ENCODE data around the gene C15orf39. TPM values are rescaled to one million over a fixed set of nuclear protein-coding genes. Genes with fewer than 3 reads are reported as not detected.

The C15orf39 gene
- total and polyA plus RNA-seq, 9 of the 15 experiments (the other 6 are each of a cell fraction or from before 2014, with no cell fraction given), result 0.31 to 29.8 (median 4.4) TPM

DNA sequence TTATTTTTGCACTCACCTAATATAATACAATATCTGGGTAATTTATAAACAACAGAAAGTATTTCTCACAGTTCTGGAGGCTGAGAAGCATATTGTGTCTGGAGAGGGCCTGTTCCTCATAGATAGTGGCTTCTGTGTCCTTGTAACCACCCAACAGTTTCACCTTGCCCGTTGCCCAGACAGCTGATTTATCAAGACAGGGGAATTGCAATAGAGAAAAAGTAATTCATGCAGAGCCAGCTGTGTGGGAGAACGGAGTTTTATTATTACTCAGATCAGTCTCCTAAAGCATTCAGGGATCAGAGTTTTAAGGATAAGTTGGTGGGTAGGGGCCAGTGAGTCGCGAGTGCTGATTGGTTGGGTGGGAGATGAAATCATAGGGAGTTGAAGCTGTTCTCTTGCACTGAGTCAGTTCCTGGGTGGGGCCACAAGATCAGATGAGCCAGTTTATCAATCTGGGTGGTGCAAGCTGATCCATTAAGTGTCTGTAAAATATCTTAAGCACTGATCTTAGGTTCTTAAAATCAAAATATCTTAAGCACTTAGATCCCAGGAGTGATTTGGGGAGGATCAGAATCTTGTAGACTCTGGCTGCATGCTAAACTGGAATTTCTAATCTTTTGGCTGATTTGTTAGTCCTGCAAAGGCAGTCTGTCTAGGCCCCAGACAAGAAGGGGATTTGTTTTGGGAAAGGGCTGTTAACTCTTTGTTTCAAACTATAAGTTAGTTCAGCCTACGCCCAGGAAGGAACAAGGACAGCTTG lies 33.9 kb upstream of the C15orf39 start (continued):
- TF ChIP-seq, protein P1, sequence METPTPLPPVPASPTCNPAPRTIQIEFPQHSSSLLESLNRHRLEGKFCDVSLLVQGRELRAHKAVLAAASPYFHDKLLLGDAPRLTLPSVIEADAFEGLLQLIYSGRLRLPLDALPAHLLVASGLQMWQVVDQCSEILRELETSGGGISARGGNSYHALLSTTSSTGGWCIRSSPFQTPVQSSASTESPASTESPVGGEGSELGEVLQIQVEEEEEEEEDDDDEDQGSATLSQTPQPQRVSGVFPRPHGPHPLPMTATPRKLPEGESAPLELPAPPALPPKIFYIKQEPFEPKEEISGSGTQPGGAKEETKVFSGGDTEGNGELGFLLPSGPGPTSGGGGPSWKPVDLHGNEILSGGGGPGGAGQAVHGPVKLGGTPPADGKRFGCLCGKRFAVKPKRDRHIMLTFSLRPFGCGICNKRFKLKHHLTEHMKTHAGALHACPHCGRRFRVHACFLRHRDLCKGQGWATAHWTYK (CRISPR knock-in tag; IDR thresholded peaks at IDR 0.05), result no peak
- TF ChIP-seq, protein P2, sequence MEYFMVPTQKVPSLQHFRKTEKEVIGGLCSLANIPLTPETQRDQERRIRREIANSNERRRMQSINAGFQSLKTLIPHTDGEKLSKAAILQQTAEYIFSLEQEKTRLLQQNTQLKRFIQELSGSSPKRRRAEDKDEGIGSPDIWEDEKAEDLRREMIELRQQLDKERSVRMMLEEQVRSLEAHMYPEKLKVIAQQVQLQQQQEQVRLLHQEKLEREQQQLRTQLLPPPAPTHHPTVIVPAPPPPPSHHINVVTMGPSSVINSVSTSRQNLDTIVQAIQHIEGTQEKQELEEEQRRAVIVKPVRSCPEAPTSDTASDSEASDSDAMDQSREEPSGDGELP (CRISPR knock-in tag; IDR thresholded peaks at IDR 0.05; ENCODE audit: borderline replicate concordance), result peak; percentile 68
- peak; percentile 80 for TF ChIP-seq TAL1 (IDR thresholded peaks at IDR 0.05)
- no peak for TF ChIP-seq TFAM (CRISPR knock-in tag; conservative IDR thresholded peaks at IDR 0.05)
- 0 out of 2 replicates have a peak, but pooled peaks have one; percentile 28 for TF ChIP-seq KLF16 (IDR thresholded peaks at IDR 0.05)
- TF ChIP-seq ESRRA (IDR thresholded peaks at IDR 0.05; ENCODE audit: borderline replicate concordance, low read depth), result peak; percentile 87
- TF ChIP-seq MTA2 (IDR thresholded peaks at IDR 0.05; ENCODE audit: low read depth), result peak; percentile 68
- TF ChIP-seq ZNF239 (CRISPR knock-in tag; IDR thresholded peaks at IDR 0.05), result 0 out of 2 replicates have a peak, but pooled peaks have one; percentile 19
- TF ChIP-seq HSF4 (CRISPR knock-in tag; IDR thresholded peaks at IDR 0.05; ENCODE audit: borderline replicate concordance), result no peak
- peak in 1 of 2 experiments; percentile 46; a peak in 1 of 4 replicates for TF ChIP-seq ARNT (IDR thresholded peaks at IDR 0.05)
- peak; percentile 52 for TF ChIP-seq RFX1 (IDR thresholded peaks at IDR 0.05)
- TF ChIP-seq ZBTB17 (CRISPR knock-in tag; IDR thresholded peaks at IDR 0.05), result no peak
- TF ChIP-seq, protein P3, sequence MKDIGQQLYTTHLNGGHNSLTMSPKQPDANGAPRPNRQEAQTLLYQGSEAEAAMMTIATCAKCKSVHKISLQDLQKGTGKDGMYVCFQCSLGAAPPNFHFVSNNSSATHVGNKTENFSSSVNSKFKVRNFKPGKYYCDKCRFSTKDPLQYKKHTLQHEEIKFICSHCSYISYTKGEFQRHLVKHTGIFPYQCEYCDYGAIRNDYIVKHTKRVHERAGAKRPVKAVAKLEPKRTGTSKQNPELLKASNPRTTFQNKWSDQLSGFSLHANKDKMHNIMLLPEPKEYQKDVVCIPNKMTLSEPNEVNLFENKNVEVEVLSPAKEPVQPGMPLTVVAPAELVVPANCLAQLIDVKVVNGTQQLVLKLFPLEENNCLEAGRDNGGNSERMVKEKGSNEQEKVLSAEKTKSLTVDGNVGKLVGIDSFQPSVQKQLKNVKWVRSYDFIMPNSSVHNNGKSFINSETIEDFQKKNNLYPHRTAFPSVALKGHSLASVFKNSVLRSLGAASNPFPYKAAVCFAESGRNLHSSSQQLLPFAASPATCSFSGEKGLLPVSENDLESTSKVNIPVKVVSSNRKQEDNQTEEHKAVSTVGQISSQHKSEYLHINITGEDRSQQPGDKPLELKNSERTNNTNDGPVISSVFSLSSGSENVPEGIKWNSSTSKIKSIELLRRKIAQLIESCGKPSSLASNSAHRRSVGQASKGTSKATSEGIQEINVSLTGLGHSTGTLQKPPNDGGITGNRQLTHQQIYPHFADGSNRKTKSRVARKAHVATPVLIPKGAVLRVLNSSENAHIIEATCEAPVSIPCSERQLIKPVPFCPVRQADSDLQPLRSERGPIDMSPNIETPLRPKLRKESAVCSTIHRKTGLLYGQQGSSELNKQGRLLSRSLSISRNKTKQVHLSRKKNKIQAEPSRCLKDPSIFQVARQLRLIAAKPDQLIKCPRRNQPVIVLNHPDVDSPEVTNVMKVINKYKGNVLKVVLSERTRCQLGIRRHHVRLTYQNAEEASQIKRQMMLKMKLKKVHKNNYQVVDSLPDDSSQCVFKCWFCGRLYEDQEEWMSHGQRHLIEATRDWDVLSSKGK (CRISPR knock-in tag; IDR thresholded peaks at IDR 0.05), result no peak
- TF ChIP-seq CBFA2T2 (conservative IDR thresholded peaks at IDR 0.05), result peak; percentile 50
- TF ChIP-seq ZBTB8A (IDR thresholded peaks at IDR 0.05; ENCODE audit: partially characterized antibody), result no peak
- TF ChIP-seq HDAC3 (IDR thresholded peaks at IDR 0.05; ENCODE audit: borderline replicate concordance, partially characterized antibody), result peak; percentile 53
- TF ChIP-seq, protein P4, sequence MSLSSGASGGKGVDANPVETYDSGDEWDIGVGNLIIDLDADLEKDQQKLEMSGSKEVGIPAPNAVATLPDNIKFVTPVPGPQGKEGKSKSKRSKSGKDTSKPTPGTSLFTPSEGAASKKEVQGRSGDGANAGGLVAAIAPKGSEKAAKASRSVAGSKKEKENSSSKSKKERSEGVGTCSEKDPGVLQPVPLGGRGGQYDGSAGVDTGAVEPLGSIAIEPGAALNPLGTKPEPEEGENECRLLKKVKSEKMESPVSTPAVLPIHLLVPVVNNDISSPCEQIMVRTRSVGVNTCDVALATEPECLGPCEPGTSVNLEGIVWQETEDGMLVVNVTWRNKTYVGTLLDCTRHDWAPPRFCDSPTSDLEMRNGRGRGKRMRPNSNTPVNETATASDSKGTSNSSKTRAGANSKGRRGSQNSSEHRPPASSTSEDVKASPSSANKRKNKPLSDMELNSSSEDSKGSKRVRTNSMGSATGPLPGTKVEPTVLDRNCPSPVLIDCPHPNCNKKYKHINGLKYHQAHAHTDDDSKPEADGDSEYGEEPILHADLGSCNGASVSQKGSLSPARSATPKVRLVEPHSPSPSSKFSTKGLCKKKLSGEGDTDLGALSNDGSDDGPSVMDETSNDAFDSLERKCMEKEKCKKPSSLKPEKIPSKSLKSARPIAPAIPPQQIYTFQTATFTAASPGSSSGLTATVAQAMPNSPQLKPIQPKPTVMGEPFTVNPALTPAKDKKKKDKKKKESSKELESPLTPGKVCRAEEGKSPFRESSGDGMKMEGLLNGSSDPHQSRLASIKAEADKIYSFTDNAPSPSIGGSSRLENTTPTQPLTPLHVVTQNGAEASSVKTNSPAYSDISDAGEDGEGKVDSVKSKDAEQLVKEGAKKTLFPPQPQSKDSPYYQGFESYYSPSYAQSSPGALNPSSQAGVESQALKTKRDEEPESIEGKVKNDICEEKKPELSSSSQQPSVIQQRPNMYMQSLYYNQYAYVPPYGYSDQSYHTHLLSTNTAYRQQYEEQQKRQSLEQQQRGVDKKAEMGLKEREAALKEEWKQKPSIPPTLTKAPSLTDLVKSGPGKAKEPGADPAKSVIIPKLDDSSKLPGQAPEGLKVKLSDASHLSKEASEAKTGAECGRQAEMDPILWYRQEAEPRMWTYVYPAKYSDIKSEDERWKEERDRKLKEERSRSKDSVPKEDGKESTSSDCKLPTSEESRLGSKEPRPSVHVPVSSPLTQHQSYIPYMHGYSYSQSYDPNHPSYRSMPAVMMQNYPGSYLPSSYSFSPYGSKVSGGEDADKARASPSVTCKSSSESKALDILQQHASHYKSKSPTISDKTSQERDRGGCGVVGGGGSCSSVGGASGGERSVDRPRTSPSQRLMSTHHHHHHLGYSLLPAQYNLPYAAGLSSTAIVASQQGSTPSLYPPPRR (CRISPR knock-in tag; IDR thresholded peaks at IDR 0.05; ENCODE audit: borderline replicate concordance), result no peak
